Measurements from ENCODE around the gene RPL28. TPM values are rescaled to one million over a fixed set of nuclear protein-coding genes. Genes with fewer than 3 reads are reported as not detected.

RPL28 gene
- total RNA-seq, 1 donor from 2014 or later: 227 TPM

DNA sequence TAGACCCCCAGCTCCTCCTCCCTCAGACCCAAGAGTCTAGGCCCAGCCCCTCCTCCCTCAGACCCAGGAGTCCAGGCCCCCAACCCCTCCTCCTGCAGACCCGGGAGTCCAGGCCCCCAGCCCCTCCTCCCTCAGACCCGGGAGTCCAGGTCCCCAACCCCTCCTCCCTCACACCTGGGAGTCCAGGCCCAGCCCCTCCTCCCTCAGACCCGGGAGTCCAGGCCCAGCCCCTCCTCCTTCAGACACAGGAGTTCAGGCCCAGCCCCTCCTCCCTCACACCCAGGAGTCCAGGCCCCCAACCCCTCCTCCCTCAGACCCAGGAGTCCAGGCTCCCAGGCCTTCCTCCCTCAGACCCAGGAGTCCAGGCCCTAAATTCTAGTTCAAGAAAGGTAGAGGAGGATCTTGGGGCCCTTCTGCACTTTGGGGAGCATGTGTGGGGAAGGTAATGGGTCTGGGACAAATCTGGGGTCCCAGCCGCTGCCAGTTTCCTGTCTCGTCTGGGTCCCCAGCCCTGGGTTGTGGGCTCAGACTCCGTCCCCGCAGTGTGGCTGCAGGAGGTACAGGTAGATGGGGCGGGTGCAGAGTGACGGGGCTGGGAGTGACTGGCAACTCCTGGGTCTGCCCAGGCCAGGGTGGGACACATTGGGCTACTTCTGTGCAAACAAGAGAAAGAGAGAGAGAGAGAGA is 12.3 kb upstream of the RPL28 start:
- no peak for DNase-seq (ENCODE audit: low spot score)

DNA sequence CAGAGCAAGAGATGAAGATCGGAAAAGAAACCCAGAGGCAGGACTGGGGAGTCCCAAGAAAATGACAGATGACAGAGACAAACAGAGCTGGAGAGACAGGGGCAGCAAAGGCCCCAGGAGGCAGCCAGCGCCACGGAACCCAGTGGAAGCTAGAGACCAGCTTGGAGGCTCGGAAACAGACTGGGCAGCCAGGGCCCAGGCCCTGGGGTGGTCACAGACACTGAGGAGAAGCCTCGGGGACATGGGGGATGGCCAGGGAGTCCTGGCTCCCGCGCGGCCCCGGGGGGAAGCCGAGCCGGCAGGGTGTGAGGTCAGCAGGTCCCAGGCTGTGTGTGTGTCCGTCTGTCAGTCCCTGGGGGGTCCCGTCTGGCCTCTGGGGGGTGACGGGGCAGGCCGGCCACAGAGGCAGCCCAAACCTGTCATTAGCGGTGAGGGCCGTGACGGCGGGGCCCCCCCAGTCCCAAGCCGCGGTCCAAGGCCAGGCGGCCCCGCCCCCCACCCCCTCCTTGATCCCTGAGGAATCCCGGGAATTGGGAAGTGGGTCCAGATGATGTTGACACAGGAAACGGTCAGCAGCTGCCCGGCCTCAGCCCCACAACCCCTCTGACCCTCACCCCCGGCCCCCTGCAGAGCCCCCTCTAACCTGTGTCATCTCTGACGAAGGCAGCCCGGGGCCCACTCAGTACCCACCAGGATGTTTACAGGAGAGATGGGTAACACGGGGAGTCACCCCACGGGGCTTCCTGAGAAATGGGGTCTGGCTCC is 11.6 kb upstream of the RPL28 start:
- DNase-seq (ENCODE audit: low spot score): no peak

DNA sequence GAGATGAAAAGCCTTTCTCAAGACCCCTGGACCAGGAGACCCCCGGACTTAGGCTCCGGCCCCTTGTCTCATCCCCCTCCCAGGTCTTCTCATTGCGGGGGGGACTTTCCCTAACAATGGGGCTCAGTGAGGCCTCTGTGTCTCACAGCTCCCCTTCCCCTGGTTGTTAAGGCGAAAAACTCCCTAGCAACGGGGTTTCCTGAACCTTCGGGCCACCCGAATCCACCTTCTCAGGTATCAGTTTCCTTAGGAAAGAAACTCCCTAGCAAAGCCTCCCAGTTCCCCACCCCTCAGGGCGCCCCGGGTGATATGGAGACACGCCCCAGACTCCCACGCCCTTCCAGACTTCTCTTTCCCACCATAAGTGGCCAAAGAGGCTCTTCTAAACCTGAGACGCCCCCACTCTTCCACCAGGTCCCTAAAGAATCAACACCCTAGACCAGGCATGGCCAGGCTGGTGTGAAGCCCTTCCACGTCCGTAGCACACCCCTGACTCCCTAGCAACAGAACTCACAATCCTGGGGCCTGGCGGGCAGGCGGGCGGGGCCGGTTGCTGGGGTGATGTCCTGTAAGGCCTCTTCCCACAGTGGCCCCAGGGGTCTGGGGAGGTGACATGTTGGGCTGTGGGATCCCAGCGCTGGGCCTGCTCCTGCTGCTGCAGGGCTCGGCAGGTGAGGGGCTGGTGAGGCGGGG is 9.3 kb upstream of the RPL28 start, which contains the start of gene TMEM190:
TSS of gene TMEM190 (plus strand) at position 586 of the 693 bp plus-strand sequence. CDS start at position 614, 28 bp downstream.
- DNase-seq (ENCODE audit: low spot score): peak; percentile 41

DNA sequence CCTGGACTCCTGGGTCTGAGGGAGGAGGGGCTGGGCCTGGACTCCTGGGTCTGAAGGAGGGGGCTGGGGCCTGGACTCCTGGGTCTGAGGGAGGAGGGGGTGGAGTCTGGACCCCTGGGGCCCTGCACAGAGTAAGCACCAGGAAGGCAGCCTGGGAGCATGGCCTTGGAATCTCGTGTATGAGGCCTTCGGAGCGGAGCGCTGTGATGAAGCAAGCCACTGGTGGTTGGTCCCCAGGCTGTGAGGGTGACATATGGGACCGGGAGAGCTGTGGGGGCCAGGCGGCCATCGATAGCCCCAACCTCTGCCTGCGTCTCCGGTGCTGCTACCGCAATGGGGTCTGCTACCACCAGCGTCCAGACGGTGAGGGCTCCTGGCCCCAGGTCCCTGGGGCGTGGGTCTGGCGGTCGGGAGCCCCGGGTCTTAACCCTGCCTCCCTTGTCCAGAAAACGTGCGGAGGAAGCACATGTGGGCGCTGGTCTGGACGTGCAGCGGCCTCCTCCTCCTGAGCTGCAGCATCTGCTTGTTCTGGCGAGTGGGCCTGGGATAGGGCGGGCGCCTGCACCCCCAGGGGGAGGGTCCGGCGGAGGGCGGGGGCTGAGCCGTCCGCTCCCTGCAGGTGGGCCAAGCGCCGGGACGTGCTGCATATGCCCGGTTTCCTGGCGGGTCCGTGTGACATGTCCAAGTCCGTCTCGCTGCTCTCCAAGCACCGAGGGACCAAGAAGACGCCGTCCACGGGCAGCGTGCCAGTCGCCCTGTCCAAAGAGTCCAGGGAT is 8.2 kb upstream of the RPL28 start:
- no peak for DNase-seq (ENCODE audit: low spot score)

DNA sequence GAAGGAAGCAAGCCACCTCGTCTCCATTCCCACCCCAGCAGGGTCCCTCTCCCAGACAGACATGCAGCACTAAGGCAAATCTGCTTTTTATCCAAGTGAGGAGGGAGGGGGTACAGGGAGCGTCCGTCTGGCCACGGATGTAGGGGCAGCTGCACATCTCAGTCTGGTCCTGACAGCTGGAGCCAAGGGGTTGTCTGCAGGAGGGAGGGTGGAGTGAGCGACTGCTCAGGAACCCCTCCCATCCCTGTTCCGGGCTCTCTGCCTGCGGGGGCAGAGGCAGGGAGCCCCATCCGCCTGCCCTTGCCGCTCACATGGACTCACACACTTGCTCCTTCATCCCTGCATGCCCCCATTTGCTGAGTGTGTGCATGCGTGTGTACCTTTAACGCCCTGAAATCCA is 6.6 kb upstream of the RPL28 start:
- no peak for DNase-seq (ENCODE audit: low spot score)

DNA sequence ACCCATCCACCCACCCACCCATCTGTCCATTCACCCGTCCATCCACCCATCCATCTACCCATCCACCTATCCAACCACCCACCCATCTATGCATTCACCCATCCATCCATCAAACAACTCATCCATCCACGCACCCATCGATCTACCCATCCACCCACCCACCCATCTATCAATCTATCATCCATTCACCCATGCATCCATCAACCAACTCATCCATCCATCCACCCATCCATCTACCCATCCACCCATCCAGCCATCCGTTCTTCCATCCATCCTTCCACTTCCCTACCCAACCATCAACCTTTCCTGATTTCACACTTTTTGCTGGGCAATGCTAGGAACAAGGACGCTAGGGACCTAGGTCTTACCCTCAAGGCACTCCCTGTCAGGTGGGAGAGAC is 3.7 kb upstream of the RPL28 start:
- DNase-seq (ENCODE audit: low spot score): no peak

DNA sequence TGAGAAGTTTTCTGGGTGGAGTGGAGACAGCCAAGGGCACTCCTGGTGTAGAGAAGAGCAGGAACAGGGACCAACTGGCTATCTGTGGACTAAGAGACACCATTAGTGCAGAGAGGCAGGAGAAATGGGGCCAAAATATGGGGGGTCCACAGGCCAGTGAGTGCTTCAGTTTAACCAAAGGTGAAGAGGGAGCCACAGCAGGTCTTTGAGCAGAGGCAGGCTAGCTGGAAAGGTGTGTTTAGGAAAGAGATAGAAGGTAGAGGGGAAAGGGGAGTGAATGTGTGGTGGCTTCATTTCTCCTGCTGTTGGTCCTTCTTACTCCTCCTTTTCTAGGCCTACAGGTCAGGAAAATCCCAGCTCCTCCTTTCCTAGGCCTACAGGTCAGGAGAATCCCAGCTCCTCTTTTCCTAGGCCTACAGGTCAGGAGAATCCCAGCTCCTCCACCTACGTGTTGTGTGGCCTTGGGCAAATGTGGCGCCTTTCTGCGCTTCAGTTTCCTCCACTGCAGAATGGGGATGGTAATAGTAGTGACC is 3.1 kb upstream of the RPL28 start:
- no peak for DNase-seq (ENCODE audit: low spot score)

DNA sequence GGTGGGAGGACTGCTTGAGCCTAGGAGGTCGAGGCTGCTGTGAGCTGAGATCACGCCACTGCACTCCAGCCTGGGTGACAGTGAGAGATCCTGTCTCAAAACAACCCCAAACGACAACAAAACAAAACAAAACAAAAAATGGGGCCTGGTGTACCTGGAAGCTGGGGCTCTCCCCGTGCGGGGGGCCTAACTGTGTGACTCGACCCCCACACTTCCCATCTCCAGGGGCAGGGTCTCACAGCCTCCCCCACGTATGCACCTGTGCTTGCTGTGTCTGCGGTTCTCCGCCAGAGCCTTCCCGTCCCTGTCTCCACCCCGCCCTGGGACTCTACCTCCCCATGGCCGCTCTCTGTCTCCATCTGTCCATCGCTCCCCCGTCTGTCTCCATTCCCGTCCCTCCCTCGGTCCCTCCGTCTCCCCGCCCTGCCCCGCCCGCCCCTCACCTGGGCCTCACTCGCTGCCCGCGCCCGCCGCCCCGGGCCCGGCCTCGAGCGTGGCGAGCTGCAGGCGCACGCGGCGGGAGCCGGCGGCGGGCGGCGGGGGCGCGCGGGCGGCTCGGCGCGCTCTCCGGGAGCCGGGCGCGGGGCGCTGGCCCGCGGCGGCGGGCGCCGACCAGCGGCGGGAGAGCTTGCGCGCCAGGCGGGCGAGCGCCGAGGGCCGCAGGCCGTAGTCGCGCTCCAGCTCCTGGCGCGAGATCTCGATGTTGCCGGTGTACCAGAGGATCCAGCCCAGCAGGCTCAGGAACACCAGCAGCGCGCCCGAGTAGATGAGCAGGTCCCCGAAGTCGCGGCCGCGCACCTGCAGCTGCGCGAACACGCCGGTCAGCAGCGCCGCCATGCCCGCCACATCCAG is 2.2 kb upstream of the RPL28 start:
- DNase-seq (ENCODE audit: low spot score): peak; percentile 53

DNA sequence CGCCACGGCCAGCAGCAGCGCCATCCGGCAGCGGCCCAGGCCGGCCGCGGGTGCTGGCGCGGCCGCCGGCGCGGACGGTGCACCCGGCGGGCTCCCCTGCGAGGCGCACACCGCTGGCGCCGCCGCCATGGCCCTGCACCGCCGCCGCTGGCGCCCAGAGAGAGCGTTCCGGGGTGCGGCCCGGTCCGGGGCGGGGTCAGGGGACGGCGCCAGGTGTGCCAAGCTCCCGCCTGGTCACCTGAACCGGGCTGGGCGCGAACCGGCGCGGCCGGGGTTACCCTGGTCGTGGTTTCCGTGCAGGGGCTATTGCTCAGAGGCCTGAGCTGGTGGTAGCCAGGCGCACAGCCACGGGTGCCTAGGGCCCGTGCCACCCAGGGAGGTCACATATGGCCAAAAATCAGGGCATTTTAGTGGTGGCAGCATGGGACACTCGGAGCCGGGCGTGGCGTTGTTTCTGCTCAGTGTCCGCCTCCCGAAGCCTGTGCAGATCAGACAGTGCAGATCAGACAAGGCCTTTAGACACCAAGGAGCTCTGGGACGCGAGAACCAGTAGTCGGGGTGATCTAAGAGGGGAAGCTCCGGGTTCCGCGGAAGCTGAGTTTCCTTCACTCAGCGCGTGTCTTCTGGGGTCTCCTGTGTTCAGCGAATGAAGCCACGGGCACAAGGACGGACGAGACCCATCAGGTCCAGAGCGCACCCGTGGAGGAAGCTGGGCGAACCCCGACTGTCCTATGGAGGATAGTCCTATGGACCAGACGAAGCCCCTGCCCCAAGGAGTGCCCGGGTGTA is 1.4 kb upstream of the RPL28 start, which contains the start of gene TMEM238:
TSS of gene TMEM238 (minus strand) at position 162 of the 789 bp plus-strand sequence. CDS start at position 129, 33 bp downstream.
- no peak for DNase-seq (ENCODE audit: low spot score)

DNA sequence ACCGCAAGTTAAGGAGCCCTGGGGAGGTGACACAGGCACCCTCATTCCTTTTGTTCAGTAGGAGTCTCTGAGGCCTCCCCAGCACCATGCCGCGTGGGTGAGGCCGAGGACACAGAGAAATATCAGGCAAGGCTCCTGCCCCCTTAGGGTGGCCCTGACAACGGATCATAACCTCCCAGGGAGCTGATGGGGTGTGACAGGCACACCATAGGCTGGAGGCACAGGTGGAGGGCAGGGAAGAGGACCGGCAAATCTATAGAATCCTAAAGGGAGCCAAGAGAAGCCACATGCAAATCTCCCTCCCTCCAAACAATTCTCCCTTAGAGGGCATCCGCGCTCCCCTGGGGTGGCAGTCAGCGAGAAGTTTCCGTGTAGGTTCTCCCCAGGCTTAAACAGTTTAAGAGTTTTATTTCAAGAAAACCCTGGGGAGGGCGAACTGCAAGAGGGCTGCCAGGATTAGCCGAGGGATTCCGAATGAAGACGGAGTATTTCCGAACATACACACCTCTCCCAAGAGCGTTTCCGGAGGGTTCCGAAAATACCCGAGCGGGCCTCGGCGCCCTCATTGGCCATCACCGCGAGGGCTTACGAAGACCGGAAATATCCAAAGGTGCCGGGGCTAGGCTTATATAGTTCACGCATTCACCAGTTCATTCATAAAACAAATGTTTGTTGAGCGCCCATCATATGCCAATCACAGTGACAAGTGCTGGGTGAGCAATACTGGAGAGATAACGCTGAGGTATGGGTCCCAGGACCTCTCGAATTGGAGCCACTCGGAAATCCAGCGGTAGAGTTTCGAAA is 610 bp upstream of the RPL28 start:
- DNase-seq (ENCODE audit: low spot score): peak; percentile 99

DNA sequence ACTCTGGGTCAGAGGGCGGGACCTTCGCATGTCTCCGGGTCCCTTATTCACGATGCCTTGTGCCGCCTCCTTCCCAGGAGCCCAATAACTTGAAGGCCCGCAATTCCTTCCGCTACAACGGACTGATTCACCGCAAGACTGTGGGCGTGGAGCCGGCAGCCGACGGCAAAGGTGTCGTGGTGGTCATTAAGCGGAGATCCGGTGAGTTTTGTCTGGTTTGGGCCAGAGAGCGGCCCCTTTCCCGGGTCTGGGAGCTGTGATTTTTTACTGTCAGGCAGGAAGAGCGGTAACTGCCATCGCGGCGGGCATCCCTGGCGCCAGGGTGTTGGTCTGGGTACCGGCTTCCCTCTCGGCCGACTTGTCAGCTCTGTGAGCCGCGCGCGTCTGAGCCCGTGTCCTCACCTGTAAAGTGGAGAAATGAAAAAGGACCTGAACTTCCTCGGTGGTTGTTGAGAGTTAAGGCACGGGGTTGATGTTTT is 800 bp downstream of the RPL28 start:
- DNase-seq (ENCODE audit: low spot score): no peak

DNA sequence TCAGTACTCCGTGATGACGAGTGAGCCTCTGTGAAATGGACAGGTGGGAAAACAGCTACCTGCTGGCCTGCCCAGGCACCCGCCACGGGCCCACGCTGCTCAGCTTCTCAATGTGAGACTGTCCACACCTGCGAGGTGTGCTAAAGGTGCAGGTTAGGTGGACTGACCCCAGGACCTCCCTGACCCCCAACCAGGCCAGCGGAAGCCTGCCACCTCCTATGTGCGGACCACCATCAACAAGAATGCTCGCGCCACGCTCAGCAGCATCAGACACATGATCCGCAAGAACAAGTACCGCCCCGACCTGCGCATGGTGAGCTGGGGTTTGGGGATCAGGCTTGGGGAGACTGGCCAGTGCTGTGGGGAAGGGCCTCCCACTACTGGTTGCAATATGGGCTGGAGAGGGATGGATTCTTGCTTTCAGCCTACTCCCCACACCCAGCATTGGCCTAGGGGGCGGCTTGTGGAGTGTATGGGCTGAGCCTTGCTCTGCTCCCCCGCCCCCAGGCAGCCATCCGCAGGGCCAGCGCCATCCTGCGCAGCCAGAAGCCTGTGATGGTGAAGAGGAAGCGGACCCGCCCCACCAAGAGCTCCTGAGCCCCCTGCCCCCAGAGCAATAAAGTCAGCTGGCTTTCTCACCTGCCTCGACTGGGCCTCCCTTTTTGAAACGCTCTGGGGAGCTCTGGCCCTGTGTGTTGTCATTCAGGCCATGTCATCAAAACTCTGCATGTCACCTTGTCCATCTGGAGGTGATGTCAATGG is 2.2 kb downstream of the RPL28 start:
- DNase-seq (ENCODE audit: low spot score): no peak

DNA sequence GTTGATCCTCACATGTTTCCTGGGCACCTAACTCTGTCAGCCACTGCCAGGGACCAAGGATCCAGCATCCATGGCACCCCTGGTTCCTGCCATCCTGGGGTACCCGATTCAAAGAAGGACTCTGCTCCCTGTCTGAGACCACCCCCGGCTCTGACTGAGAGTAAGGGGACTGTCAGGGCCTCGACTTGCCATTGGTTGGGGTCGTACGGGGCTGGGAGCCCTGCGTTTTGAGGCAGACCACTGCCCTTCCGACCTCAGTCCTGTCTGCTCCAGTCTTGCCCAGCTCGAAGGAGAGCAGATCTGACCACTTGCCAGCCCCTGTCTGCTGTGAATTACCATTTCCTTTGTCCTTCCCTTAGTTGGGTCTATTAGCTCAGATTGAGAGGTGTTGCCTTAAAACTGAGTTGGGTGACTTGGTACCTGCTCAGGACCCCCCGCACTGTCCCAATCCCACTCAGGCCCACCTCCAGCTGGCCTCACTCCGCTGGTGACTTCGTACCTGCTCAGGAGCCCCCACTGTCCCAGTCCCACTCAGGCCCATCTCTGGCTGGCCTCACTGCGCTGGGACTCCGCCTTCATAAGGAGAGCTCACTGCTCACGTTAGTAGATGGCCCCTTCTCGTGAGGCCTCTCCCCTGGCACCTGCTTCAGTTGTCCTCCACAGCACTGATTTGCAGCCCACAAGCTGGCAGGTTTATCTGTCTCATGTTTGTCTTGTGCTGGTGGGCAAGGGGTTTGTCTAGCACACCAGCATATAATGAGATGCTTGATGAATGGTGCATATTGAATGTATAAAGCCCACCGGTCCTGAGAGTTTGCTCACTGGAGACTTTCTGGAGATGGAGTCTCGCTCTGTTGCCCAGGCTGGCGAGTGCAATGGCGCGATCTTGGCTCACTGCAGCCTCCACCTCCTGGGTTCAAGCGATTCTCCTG is 3.9 kb downstream of the RPL28 start:
- DNase-seq (ENCODE audit: low spot score): no peak

DNA sequence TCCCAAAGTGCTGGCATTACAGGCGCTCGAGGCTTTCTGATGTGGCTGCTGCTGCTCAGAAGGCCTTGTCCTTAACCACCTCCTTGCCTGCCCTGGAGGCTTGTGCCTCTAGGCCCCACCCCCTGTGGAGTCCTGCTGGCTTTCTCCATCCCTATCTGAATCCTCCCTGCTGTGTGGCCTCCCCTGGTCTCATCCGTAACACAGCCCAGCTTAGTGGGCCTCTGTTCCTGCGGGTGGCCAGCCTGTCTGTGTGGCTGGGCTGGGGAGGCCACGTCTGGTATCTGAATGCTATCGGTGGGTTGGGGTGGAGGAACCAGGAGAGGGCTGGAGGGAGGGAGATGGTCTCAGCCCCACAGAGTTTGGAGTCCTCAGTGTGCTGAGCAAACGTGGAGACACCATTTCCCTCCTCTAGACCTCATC is 4.7 kb downstream of the RPL28 start:
- no peak for DNase-seq (ENCODE audit: low spot score)

DNA sequence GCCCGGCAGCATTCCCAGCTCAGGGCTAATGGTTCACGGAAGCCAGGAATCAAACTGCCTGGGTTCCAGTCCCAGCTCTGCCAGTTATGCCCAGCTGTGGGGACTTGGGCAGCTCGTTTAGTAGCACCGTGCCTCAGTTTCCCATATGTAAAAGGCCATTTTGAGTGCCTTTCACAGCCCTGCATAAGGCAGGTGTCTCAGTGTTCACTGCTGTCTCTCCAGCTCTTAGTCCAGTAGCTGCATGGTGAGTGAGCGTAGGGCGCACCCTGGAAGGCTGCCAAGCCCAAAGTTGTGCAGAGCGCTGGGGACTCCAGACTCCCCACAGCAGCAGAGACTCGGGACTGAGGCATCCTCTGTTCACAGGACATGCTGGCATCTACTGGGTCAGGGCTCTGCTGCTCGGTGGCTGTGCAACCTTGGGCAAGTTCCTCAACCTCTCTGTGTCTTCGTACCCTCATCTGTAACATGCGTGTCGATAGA is 5.5 kb downstream of the RPL28 start:
- DNase-seq (ENCODE audit: low spot score): no peak

Data from umbilical cord (tissue), 2 donors.